ENCODE measurements around the gene CADM4. TPM values are rescaled to one million over a fixed set of nuclear protein-coding genes. Genes with fewer than 3 reads are reported as not detected.
A peak's percentile ranks its signal among the peaks of the same experiment; 100 is the strongest.
"Not testable (repeated sequence)": the region's sequence is repeated elsewhere in the genome, so short reads cannot be mapped to it uniquely, and the experiment has no call there.

Gene CADM4
- total RNA-seq, 4 donors from 2014 or later = 2.6 to 4.5 (median 4.2) TPM

GRCh38 chr19:43638995-43639518 lies 593 bp downstream of the CADM4 start:
- in situ Hi-C loops (cut with MboI; ENCODE audit: low sequenced_read_pairs in 4 of 4) = no loop called here
- peaks cover 0 to 9% of the 10 kb centered on the region in 2 donors for H3K4me1 ChIP-seq
- TF ChIP-seq POLR2A (IDR thresholded peaks at IDR 0.05) (no peak), CTCF (IDR thresholded peaks at IDR 0.05 in 4 of 5, conservative IDR thresholded peaks at IDR 0.05 in 1 of 5) (no peak)
- peaks cover 0 to 12% (median 4%) of the 10 kb centered on the region in 3 donors for H3K27me3 ChIP-seq
- DNase-seq (no peak), ATAC-seq (peak in 1 of 2 donors; percentile 21)
- intact Hi-C loops (cut with DNase I; ENCODE audit: low total_unique reads) = loop anchor here (2.0 kb wide), 1 partner anchor 18 kb away; no protein-coding TSS in a partner anchor
- no peaks in the 10 kb centered on the region for H3K36me3 ChIP-seq
- no peak overlapping the region for H3K27ac ChIP-seq
- no peaks in the 10 kb centered on the region for H3K9me3 ChIP-seq
- peak overlapping the region; percentile 36 to 75 (median 49) for H3K4me3 ChIP-seq

- TF ChIP-seq CTCF (IDR thresholded peaks at IDR 0.05 in 4 of 5, conservative IDR thresholded peaks at IDR 0.05 in 1 of 5) (no peak), POLR2A (IDR thresholded peaks at IDR 0.05) (no peak)
- Histone ChIP-seq H3K4me3 (peak overlapping the region in 1 of 4 donors; percentile 56), H3K9me3 (no peaks in the 10 kb centered on the region), H3K27me3 (peaks cover 0 to 12% (median 4%) of the 10 kb centered on the region in 3 donors), H3K27ac (no peak overlapping the region), H3K36me3 (no peaks in the 10 kb centered on the region), H3K4me1 (peaks cover 0 to 9% of the 10 kb centered on the region in 2 donors)
- no peak for DNase-seq
- in situ Hi-C loops (cut with MboI; ENCODE audit: low sequenced_read_pairs in 4 of 4) = no loop called here
- intact Hi-C loops (cut with DNase I; ENCODE audit: low total_unique reads) = loop anchor here (2.0 kb wide), 1 partner anchor 18 kb away; no protein-coding TSS in a partner anchor
- no peak for ATAC-seq
These were observed 1.2 kb downstream of the CADM4 start for GRCh38 chr19:43638214-43638994.

GRCh38 chr19:43636121-43636683 lies 3.4 kb downstream of the CADM4 start:
- Histone ChIP-seq H3K27ac (no peak overlapping the region), H3K4me3 (no peak overlapping the region), H3K36me3 (no peaks in the 10 kb centered on the region), H3K27me3 (peaks cover 0 to 12% (median 4%) of the 10 kb centered on the region in 3 donors), H3K9me3 (no peaks in the 10 kb centered on the region), H3K4me1 (peaks cover 0 to 9% of the 10 kb centered on the region in 2 donors)
- DNase-seq (no peak), ATAC-seq (no peak)
- TF ChIP-seq POLR2A (IDR thresholded peaks at IDR 0.05) (no peak), CTCF (IDR thresholded peaks at IDR 0.05 in 4 of 5, conservative IDR thresholded peaks at IDR 0.05 in 1 of 5) (no peak)
- intact Hi-C loops (cut with DNase I; ENCODE audit: low total_unique reads) (no loop called here), in situ Hi-C loops (cut with MboI; ENCODE audit: low sequenced_read_pairs in 4 of 4) (no loop called here)

- H3K27me3 ChIP-seq; in situ Hi-C loops (cut with MboI; ENCODE audit: low sequenced_read_pairs in 4 of 4); H3K36me3 ChIP-seq; H3K4me3 ChIP-seq; H3K27ac ChIP-seq; intact Hi-C loops (cut with DNase I; ENCODE audit: low total_unique reads); ATAC-seq; H3K9me3 ChIP-seq; H3K4me1 ChIP-seq; DNase-seq: not testable (repeated sequence)
These were observed 4.1 kb downstream of the CADM4 start for GRCh38 chr19:43635561-43635940.

GRCh38 chr19:43634872-43635560 lies 4.6 kb downstream of the CADM4 start:
- in situ Hi-C loops (cut with MboI; ENCODE audit: low sequenced_read_pairs in 4 of 4) = no loop called here

More at GRCh38 chr19:43634872-43635560, 4.6 kb downstream of the CADM4 start:
- Histone ChIP-seq H3K4me3 (no peak overlapping the region), H3K27me3 (peaks cover 0 to 2% (median 0%) of the 10 kb centered on the region in 3 donors), H3K4me1 (peaks cover 0 to 5% of the 10 kb centered on the region in 2 donors), H3K36me3 (no peaks in the 10 kb centered on the region), H3K27ac (no peak overlapping the region), H3K9me3 (no peaks in the 10 kb centered on the region)
- intact Hi-C loops (cut with DNase I; ENCODE audit: low total_unique reads) = no loop called here
- TF ChIP-seq POLR2A (IDR thresholded peaks at IDR 0.05) (no peak), CTCF (IDR thresholded peaks at IDR 0.05 in 4 of 5, conservative IDR thresholded peaks at IDR 0.05 in 1 of 5) (no peak)
- ATAC-seq (no peak), DNase-seq (no peak)

Measured in gastrocnemius medialis (tissue), 4 donors.